Posterior vena cava (tissue), 2 donors: ENCODE measurements around the gene SSR3. TPM values are rescaled to one million over a fixed set of nuclear protein-coding genes. Genes with fewer than 3 reads are reported as not detected.
A peak's percentile ranks its signal among the peaks of the same experiment; 100 is the strongest.
"Not testable (repeated sequence)": the region's sequence is repeated elsewhere in the genome, so short reads cannot be mapped to it uniquely, and the experiment has no call there.

ENCODE experiments used
- DNase-seq: peaks from one replicate; pipeline ENCODE4 v3.0.0-alpha.2; 2020; ENCODE audit warnings: low spot score
- intact Hi-C, 2 donors: fragments of 100-400 bp; cut with DNase I; formaldehyde crosslinking; loops; one replicate each; pipeline versions ENCODE4 v1.14.1 to v1.14.2; 2022 to 2023
- long read RNA-seq, 2 donors: library from polyadenylated mRNA; unstranded; transcript quantifications; one replicate each; pipeline ENCODE4 v2.0.0, GENCODE V29; 2020 to 2021
- total RNA-seq, 2 donors: library from RNA; stranded (reverse); fragmentation: NEBNext Ultra II Directional; extraction: Animal tissue kit (Norgen Biotek cat#: 25700); gene quantifications; one replicate each; pipeline ENCODE4 v1.2.1, GENCODE V29; 2021
- donor health status: DM: yes; HTN: yes; CAD: no.
- donor health status: DM: yes; HTN: yes; CAD: no.

Gene SSR3
- 100 to 1,000 TPM; 150 to 171 TPM for total RNA-seq
- long read RNA-seq, donor 1, transcript SSR3-201 (5 exons, 3,716 nt), result major isoform, 33 of 46 reads
- long read RNA-seq, donor 1, partial matches to known transcripts, result 1 of 46 reads
- long read RNA-seq, donor 1, other reads (novel, unspliced or antisense), result 9 of 46 reads
- long read RNA-seq, donor 2, transcript SSR3-201 (5 exons, 3,716 nt), result major isoform, 123 of 139 reads
- long read RNA-seq, donor 2, partial matches to known transcripts, result 1 of 139 reads
- long read RNA-seq, donor 2, other reads (novel, unspliced or antisense), result 14 of 139 reads

DNA sequence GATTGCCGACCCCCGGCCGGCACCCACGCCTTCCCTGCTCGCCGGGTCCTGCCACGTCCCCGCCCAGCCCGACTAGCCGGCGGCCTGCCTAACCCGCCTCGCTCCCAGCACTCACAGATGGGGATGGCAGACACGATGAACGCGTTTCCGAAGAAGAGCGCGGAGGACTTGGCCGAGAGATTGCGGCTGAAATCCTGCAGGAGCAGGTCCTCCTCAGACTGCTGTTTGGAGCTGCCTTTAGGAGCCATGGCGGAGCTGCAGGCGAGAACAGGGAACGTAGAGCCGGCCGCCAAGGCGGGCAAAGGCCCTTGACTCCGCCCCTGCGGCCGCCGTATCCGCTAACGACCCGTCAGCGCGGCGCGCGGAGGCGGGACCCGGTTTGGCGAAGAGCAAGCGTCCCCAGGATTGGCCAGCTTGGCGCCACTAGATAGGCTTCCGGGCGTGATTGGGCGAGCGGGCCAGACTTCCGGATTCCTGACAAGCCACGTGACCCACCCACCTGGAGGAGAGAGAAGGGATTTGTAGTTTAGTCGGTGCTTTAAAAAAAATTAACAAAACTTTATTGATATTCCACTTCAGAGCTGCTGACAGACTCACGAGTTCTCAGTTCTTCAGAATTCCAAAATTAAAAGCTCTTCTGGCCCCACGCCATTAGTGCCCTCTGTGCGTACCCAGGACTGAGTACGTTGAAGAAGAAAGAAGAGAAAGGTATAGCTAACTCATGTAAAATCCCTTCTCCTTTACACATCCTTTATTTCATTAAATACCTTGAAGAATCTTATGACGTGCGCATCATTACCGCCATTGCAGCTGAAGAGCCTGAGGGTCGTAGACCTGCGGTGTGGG lies at the start of gene SSR3:
Gene SSR3 (minus strand): TSS at position 276 of the 846 bp plus-strand sequence. CDS start 28 bp downstream, at position 248.
- DNase-seq, result peak; percentile 100
- intact Hi-C loops, result loop anchor here (1.0 to 10.0 kb wide), 2 partner anchors 48 to 120 kb away; partner anchors contain the start of gene TIPARP (in 1 of the 2)

DNA sequence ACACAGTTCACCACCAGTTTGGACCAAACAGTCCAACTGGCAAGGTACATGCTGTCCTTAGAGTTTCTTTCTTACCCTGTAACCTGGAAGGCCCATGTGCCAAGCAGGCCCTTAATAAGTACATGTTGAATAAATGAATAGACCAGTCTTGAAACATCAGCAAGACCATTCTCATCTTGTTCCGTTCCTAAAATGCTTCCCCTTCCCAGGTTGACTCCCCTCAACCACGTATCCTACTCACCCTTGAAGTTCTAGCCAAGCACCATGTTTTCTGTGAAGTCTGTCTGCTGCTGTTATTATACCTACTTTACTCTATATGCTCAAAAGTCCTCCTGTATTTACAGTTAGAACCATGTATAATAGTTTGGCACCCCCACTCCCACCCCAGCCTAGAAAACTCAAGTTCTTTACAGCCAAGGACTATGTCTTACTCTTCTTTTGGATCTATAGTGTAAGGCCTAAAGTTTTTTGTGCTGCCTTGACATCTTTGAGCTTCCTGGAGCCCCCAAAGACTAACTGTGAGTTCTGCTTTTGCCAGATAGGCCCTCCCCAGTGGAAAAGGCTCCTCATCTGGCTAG lies 49.2 kb upstream of the SSR3 start:
- DNase-seq, result no peak
- intact Hi-C loops, result no loop called here

DNA sequence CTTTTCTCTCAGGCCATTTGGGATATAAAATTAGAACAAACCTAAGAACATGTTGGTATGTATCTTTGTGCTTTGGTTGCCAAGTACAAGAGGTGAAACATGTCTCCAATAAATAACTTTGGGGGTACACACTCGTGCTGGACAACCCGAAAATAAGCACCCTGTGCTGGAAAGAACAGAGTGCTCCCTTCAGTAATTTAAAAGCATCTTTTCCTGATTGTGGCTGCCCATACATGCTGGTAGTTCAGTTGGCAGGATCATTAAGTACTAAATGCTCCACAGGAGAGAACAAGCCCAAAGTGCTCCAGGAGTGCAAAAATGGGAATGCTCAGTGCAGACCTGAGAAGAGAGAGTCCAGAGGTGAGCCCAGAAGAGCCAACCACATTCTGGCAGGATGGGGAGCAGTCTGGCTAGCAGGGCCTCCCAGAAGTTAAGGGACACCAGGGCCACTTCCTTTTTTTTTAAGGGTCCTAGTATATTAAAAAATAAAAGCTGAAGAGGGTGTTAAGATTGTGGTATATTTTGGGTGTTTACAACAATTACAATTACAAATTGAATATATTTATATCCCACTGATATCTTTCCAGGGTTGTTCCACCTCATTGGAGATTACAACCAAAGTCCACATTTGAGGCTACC lies 48.6 kb upstream of the SSR3 start:
- no peak for DNase-seq

GRCh38 chr3:156602424-156602823 lies 47.5 kb upstream of the SSR3 start:
- no peak for DNase-seq
- intact Hi-C loops, result no loop called here

More for the DNA sequence above, 48.6 kb upstream of the SSR3 start:
- intact Hi-C loops, result loop anchor here in 1 of 2 donors (1.0 kb wide), 1 partner anchor 49 kb away; no protein-coding TSS in a partner anchor

DNA sequence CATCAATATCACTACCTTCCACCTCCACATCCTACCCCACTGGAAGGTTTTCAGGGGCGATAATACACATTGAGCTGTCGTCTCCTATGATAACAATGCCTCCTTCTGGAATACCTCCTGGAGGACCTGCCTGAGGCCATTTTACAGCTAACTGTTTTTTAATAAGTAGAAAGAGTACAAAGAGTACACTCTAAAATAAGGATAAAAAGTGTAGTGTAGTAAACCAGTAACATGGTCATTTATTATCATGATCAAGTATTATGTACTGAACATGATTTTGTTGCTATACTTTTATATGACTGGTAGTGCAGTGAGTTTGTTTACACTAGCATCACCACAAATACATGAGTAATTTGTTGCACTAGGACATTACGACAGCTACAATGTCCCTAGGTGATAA lies 46.6 kb upstream of the SSR3 start:
- intact Hi-C loops, result no loop called here
- no peak for DNase-seq

DNA sequence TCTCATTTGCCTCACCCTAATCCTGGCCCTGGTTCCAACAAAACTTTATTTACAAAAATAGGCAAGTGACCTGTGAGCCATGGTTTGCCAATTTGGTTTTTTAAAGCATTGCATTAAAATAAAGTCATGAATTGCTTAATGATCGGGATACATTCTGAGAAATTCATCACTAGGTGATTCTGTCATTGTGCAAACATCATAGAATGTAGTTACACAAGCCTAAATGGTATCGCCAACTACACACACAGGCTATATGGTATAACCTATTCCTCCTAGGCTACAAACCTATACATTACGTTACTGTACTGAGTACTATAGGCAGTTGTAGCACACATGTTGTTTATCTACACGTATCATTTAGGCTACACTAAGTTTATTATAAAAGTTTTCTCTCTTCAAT lies 45.9 kb upstream of the SSR3 start:
- intact Hi-C loops, result no loop called here

DNA sequence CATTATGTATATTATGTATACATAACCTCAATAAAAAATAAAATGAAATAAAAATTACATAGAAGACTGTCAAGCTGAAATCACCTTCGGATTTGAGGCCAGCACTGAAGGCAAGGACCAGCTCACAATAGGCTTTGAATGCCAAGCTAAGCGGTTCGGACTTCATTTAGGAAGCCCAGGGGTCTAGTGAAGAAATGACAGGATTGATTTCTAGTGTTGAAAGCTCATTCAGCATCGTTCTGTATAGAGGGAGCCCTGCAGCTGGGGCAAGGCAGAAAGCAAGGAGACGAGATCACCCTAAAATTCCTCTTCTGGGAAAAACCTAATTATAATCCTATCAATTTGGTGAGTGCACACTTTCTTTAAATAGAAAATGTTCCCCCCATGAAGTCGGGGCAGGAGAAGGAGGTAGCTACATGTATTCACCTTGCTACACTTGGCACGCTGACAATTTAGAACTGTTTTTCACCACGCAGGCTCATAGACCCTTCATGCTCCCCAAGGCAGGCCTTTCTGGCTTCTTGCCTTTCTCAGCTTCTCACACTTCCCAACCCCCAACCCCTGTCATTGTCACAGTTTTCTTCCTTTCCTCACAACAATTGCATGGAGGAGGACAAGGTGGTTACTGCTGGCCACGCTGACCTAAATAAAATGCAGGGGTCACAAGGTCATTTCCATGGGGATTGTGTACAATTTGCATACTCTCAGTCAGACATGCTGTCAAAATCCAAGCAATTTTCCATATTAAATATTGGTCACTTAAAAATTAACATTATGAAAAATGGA lies 44.4 kb upstream of the SSR3 start:
- intact Hi-C loops, result no loop called here
- no peak for DNase-seq

More for the DNA sequence above, 45.9 kb upstream of the SSR3 start:
- DNase-seq, result no peak

GRCh38 chr3:156598413-156598812 lies 43.5 kb upstream of the SSR3 start:
- DNase-seq, result no peak
- intact Hi-C loops, result no loop called here

DNA sequence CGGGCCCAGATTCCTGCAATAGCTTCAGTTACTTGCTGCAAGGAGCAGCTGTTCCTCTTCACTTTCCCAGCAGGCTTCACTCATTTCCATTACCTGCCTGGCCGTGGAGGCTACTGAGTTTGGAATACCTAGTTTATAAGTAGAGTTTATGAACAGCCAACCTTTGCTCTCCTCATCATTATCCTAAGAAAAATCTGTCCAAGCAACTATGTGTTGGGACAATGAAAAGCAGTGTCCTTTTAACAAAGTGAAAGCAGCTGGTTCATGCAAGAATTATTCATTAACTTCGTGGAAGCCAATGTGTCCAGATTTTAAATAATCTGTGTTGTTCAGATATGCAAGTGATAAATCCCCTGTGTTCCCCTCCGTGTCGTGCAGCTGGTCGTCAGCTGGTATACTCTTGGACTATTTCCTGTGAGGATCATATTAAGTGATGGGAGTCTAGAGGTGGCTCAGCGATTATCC lies 39.3 kb upstream of the SSR3 start:
- intact Hi-C loops, result no loop called here
- DNase-seq, result no peak

- intact Hi-C loops, result no loop called here
- no peak for DNase-seq
These were observed 38.9 kb upstream of the SSR3 start for GRCh38 chr3:156593814-156594213.

DNA sequence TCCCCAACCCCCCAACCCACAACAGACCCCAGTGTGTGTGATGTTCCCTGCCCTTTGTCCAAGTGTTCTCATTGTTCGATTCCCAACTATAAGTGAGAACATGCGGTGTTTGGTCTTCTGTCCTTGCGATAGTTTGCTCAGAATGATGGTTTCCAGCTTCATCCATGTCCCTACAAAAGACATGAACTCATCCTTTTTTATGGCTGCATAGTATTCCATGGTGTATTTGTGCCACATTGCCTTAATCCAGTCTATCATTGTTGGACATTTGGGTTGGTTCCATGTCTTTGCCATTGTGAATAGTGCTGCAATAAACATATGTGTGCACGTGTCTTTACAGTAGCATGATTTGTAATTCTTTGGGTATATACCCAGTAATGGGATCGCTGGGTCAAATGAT lies 34.9 kb upstream of the SSR3 start:
- intact Hi-C loops, DNase-seq: not testable (repeated sequence)

GRCh38 chr3:156587760-156588069 lies 32.8 kb upstream of the SSR3 start:
- intact Hi-C loops, result no loop called here
- DNase-seq, result no peak

GRCh38 chr3:156586905-156587759 lies 32.2 kb upstream of the SSR3 start:
- DNase-seq, result no peak
- intact Hi-C loops, result no loop called here

- no peak for DNase-seq
- intact Hi-C loops, result no loop called here
These were observed 28.6 kb upstream of the SSR3 start for GRCh38 chr3:156583469-156583868.

DNA sequence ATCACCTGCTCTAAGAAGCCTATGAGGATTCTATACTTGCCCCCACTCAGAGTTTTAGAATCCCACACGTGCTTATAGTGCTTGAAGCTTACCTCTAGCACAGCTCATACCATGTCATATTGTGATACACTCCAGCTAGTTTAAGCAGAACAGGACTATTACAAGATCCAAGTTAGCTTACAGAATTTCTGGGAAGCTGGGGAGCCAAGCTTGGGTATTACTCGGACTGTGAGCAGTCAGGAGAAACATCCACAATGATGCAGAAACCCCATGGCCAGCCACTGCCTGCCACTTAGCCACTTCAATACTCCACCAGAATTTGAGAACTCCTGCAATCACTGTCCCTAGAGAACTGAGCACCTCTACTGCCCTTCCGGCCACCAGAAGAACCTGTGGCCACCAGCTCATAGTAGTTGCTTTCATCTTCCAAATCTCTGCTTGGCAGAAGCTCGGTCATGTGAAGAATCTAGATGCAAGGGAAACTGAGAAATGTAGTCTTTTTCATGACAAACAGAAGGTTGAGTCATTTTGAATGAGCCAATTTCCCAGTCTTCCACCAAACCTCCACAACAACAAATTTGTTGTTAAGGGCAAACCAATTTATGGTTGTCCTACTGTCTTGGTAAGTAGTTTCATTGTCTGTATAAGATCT lies 27.7 kb upstream of the SSR3 start:
- no peak for DNase-seq
- intact Hi-C loops, result no loop called here

DNA sequence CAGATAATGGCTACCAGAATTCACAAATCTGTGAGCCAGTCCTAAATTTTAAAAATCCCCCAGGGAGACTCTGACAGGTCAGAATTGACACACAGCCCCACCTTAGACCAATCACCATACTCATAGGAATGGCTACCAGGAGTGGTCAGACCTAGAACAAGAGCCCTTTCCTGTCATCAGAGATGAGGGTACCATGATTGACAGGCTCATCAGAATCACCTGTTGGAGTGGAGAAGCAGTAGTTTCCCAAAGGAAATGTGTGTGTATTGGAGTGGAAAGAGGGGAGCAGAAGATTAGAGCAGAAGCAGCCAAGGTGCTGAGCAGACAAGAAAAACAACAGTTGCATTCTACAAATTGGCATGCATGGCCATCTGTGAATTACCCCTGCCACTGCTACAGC lies 27.0 kb upstream of the SSR3 start:
- intact Hi-C loops, result no loop called here
- no peak for DNase-seq

GRCh38 chr3:156581033-156581432 lies 26.1 kb upstream of the SSR3 start:
- no peak for DNase-seq
- intact Hi-C loops, result no loop called here

DNA sequence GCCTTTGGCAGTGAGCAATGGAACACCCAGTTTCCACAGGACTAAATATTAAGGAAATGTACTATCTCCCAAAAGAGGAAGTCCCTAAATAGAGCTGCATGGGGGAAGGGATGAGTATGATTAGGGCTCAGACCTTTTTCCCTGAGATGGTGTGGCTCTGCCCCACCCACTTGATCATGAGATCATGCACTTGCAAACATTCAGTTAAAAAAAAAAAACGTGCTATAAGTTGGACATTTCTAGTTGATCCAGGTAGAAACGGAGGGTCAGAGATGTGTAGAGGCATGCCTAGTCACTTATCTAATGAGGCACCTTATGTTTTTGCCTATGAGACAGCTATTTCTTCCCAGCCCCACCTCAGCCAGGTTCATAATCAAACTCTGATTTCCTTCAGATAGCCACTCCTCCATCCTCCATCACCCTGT lies 24.5 kb upstream of the SSR3 start:
- intact Hi-C loops, result no loop called here
- no peak for DNase-seq
